MM.1S (cell line): ENCODE results near the gene TOMM6.

Experiments
- DNase-seq: peaks from one replicate; pipeline ENCODE4 v3.0.0-alpha.2; 2015
- H2AFZ ChIP-seq: fragments of 300-600 bp; sonication (generic); 2 replicates; pipeline ENCODE4 v1.6.0; 2016; ENCODE audit warnings: antibody characterized with exemption, low read length
- H3F3A ChIP-seq: fragments of 300-600 bp; sonication (generic); 2 replicates; pipeline ENCODE4 v1.6.1; 2016; ENCODE audit warnings: mild to moderate bottlenecking, antibody characterized with exemption, low read length, moderate library complexity, mixed read lengths; ENCODE audit not compliant: insufficient read depth
- H3K27ac ChIP-seq: fragments of 300-600 bp; sonication (generic); 2 replicates; pipeline ENCODE4 v1.5.1; 2016; ENCODE audit warnings: mild to moderate bottlenecking, low read length
- H3K27me3 ChIP-seq: fragments of 300-600 bp; sonication (generic); replicated peaks from 2 replicates; pipeline ENCODE4 v1.6.0; 2016; ENCODE audit warnings: low read length; ENCODE audit not compliant: insufficient read depth
- H3K36me3 ChIP-seq: fragments of 300-600 bp; sonication (generic); replicated peaks from 2 replicates; pipeline ENCODE4 v1.6.1; 2016; ENCODE audit warnings: mild to moderate bottlenecking, low read length, mixed read lengths; ENCODE audit not compliant: insufficient read depth
- H3K4me1 ChIP-seq: fragments of 300-600 bp; sonication (generic); 2 replicates; pipeline ENCODE4 v1.6.1; 2016; ENCODE audit warnings: low read length, mixed read lengths
- H3K4me2 ChIP-seq: fragments of 300-600 bp; sonication (generic); 2 replicates; pipeline ENCODE4 v1.6.0; 2016; ENCODE audit warnings: low read depth, low read length
- H3K4me3 ChIP-seq: fragments of 300-600 bp; sonication (generic); 2 replicates; pipeline ENCODE4 v1.5.1; 2016; ENCODE audit warnings: low read length, mixed read lengths
- H3K79me2 ChIP-seq: fragments of 300-600 bp; sonication (generic); 2 replicates; pipeline ENCODE4 v1.6.1; 2016; ENCODE audit warnings: mixed run types, low read length, mixed read lengths
- H3K9ac ChIP-seq: fragments of 300-600 bp; sonication (generic); 2 replicates; pipeline ENCODE4 v1.6.1; 2016; ENCODE audit warnings: low read length, mixed read lengths
- H3K9me2 ChIP-seq: fragments of 300-600 bp; sonication (generic); replicated peaks from 2 replicates; pipeline ENCODE4 v1.6.1; 2016; ENCODE audit warnings: mild to moderate bottlenecking, low read length, mixed read lengths; ENCODE audit not compliant: insufficient read depth
- H3K9me3 ChIP-seq: fragments of 300-600 bp; sonication (generic); replicated peaks from 2 replicates; pipeline ENCODE4 v1.6.1; 2016; ENCODE audit warnings: mild to moderate bottlenecking, low read length, mixed read lengths; ENCODE audit not compliant: insufficient read depth
- H4K20me1 ChIP-seq: fragments of 300-600 bp; sonication (generic); 2 replicates; pipeline ENCODE4 v1.6.1; 2016; ENCODE audit warnings: mild to moderate bottlenecking, low read length, moderate library complexity, mixed read lengths; ENCODE audit not compliant: insufficient read depth
- EZH2 ChIP-seq: fragments of 300-600 bp; sonication (generic); optimal IDR thresholded peaks from 2 replicates; pipeline ENCODE3; 2017; ENCODE audit warnings: low read depth, mild to moderate bottlenecking, antibody characterized with exemption, low read length, mixed read lengths
- EZH2phosphoT487 ChIP-seq: fragments of 300-600 bp; sonication (generic); IDR thresholded peaks from 2 replicates; pipeline ENCODE4 v1.6.1; 2018; ENCODE audit warnings: antibody characterized with exemption, low read length
- TF ChIP-seq, protein P1 (sequence below): fragments of 300-600 bp; sonication (generic); IDR thresholded peaks from 2 replicates; pipeline ENCODE4 v1.5.1; 2016; ENCODE audit warnings: antibody characterized with exemption, low read length, mixed read lengths

The TOMM6 gene

GRCh38 chr6:41813469-41813868 is 26.0 kb downstream of the TOMM6 start:
- H3K9me3 ChIP-seq: no peaks in the 10 kb centered on the region
- DNase-seq: no peak
- no peak overlapping the region for H3K4me3 ChIP-seq
- H3K79me2 ChIP-seq: no peaks in the 10 kb centered on the region
- H3K9ac ChIP-seq: no peak overlapping the region
- H3K4me2 ChIP-seq: no peak overlapping the region
- TF ChIP-seq EZH2phosphoT487 (no peak), EZH2 (no peak)
- TF ChIP-seq, protein P1, sequence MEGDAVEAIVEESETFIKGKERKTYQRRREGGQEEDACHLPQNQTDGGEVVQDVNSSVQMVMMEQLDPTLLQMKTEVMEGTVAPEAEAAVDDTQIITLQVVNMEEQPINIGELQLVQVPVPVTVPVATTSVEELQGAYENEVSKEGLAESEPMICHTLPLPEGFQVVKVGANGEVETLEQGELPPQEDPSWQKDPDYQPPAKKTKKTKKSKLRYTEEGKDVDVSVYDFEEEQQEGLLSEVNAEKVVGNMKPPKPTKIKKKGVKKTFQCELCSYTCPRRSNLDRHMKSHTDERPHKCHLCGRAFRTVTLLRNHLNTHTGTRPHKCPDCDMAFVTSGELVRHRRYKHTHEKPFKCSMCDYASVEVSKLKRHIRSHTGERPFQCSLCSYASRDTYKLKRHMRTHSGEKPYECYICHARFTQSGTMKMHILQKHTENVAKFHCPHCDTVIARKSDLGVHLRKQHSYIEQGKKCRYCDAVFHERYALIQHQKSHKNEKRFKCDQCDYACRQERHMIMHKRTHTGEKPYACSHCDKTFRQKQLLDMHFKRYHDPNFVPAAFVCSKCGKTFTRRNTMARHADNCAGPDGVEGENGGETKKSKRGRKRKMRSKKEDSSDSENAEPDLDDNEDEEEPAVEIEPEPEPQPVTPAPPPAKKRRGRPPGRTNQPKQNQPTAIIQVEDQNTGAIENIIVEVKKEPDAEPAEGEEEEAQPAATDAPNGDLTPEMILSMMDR: no peak
- peaks cover 9% of the 10 kb centered on the region for H3K4me1 ChIP-seq
- peaks cover 5% of the 10 kb centered on the region; the same call in 1 of the 2 replicates for H3F3A ChIP-seq
- no peaks in the 10 kb centered on the region for H3K27me3 ChIP-seq
- H3K9me2 ChIP-seq: no peaks in the 10 kb centered on the region
- no peaks in the 10 kb centered on the region for H3K36me3 ChIP-seq
- no peak overlapping the region for H2AFZ ChIP-seq
- no peak overlapping the region for H3K27ac ChIP-seq
- 0 out of 2 replicates have a peak, but pooled peaks cover 5% of the 10 kb centered on the region for H4K20me1 ChIP-seq

- H3K4me1 ChIP-seq: peaks cover 9% of the 10 kb centered on the region
- no peaks in the 10 kb centered on the region for H3K36me3 ChIP-seq
- H2AFZ ChIP-seq: no peak overlapping the region
- no peak overlapping the region for H3K4me3 ChIP-seq
- TF ChIP-seq, protein P1: no peak
- TF ChIP-seq EZH2: no peak
- no peak for TF ChIP-seq EZH2phosphoT487
- no peaks in the 10 kb centered on the region for H3K79me2 ChIP-seq
- H3K9me3 ChIP-seq: no peaks in the 10 kb centered on the region
- no peaks in the 10 kb centered on the region for H3K9me2 ChIP-seq
- no peaks in the 10 kb centered on the region for H3K27me3 ChIP-seq
- H3F3A ChIP-seq: peaks cover 5% of the 10 kb centered on the region; the same call in 1 of the 2 replicates
- H3K9ac ChIP-seq: no peak overlapping the region
- H3K4me2 ChIP-seq: no peak overlapping the region
- H3K27ac ChIP-seq: no peak overlapping the region
- DNase-seq: no peak
- 0 out of 2 replicates have a peak, but pooled peaks cover 5% of the 10 kb centered on the region for H4K20me1 ChIP-seq
Observed at GRCh38 chr6:41813956-41814355, 26.5 kb downstream of the TOMM6 start.

GRCh38 chr6:41814629-41815028 is 27.1 kb downstream of the TOMM6 start:
- DNase-seq: no peak
- Histone ChIP-seq H3K27ac (no peak overlapping the region), H3F3A (peaks cover 5% of the 10 kb centered on the region; the same call in 1 of the 2 replicates), H4K20me1 (0 out of 2 replicates have a peak, but pooled peaks cover 5% of the 10 kb centered on the region), H3K27me3 (no peaks in the 10 kb centered on the region), H3K9me2 (no peaks in the 10 kb centered on the region), H3K4me2 (no peak overlapping the region), H3K79me2 (no peaks in the 10 kb centered on the region), H3K36me3 (no peaks in the 10 kb centered on the region), H3K9ac (no peak overlapping the region), H2AFZ (no peak overlapping the region), H3K4me1 (peaks cover 9% of the 10 kb centered on the region), H3K4me3 (no peak overlapping the region), H3K9me3 (no peaks in the 10 kb centered on the region)
- no peak for TF ChIP-seq EZH2
- TF ChIP-seq, protein P1: no peak
- TF ChIP-seq EZH2phosphoT487: no peak
